IMR-90 (cell line): ENCODE measurements around the gene OGFR. TPM values are rescaled to one million over a fixed set of nuclear protein-coding genes. Genes with fewer than 3 reads are reported as not detected.

ENCODE experiments used
- ATAC-seq: fragments of 200-7000 bp; cut with Tn5 transposase; 2 replicates; pipeline ENCODE4 v1.9.1; 2020; ENCODE audit warnings: low read depth, mild to moderate bottlenecking, moderate library complexity
- BruUV-seq: library from RNA; stranded (reverse); fragments of 400-500 nt; replicated peaks from 2 replicates; lab custom pipeline; 2021; lab: Mats Ljungman, UMichigan
- CTCF ChIA-PET: fragments of 300-600 bp; formaldehyde crosslinking; extraction: SDS; loops from one replicate; lab custom pipeline; 2021; ENCODE audit warnings: antibody characterized with exemption; lab: Yijun Ruan, JAX
- POLR2A ChIA-PET: fragments of 300-600 bp; sonication (Branson Sonifier 250); formaldehyde crosslinking; loops from one replicate; lab custom pipeline; 2022; ENCODE audit warnings: antibody characterized with exemption; ENCODE audit not compliant: unreplicated experiment; lab: Charles Lee
- DNase-seq: peaks from one replicate; pipeline ENCODE4 v3.0.0; 2013
- H2AFZ ChIP-seq: replicated peaks from 2 replicates; pipeline ENCODE3; 2013; ENCODE audit warnings: low read length, mild to moderate bottlenecking; ENCODE audit not compliant: poor library complexity
- H2AK5ac ChIP-seq: 2 replicates; pipeline ENCODE4 v1.6.1; 2013; ENCODE audit warnings: low read depth, low read length, inconsistent platforms
- H2AK9ac ChIP-seq: replicated peaks from 2 replicates; pipeline ENCODE3; 2013; ENCODE audit warnings: mild to moderate bottlenecking, low read depth, low read length, moderate library complexity; ENCODE audit not compliant: poor library complexity
- H2BK120ac ChIP-seq: 2 replicates; pipeline ENCODE4 v1.6.1; 2013; ENCODE audit warnings: low read depth, low read length, inconsistent platforms
- H2BK15ac ChIP-seq: 3 replicates; pipeline ENCODE4 v1.6.1; 2013; ENCODE audit warnings: low read depth, low read length, inconsistent platforms
- H2BK20ac ChIP-seq: 2 replicates; pipeline ENCODE4 v1.6.1; 2013; ENCODE audit warnings: low read depth, mild to moderate bottlenecking, inconsistent platforms, low read length, moderate library complexity
- H2BK5ac ChIP-seq: 2 replicates; pipeline ENCODE4 v1.6.1; 2013; ENCODE audit warnings: mild to moderate bottlenecking, low read depth, low read length, inconsistent platforms; ENCODE audit not compliant: poor library complexity, severe bottlenecking
- H3K14ac ChIP-seq: replicated peaks from 2 replicates; pipeline ENCODE4 v1.6.1; 2013; ENCODE audit warnings: low read depth, low read length, inconsistent platforms
- H3K18ac ChIP-seq: 2 replicates; pipeline ENCODE4 v1.6.1; 2013; ENCODE audit warnings: low read depth, low read length, control low read depth
- H3K23ac ChIP-seq: 2 replicates; pipeline ENCODE4 v1.6.1; 2013; ENCODE audit warnings: low read depth, low read length, inconsistent platforms
- H3K27ac ChIP-seq: 2 replicates; pipeline ENCODE4 v1.5.1; 2013; ENCODE audit warnings: mild to moderate bottlenecking, control low read depth, low read length; ENCODE audit not compliant: insufficient read depth
- H3K27me3 ChIP-seq: 2 replicates; pipeline ENCODE4 v1.6.1; 2013; ENCODE audit warnings: low read length; ENCODE audit not compliant: control insufficient read depth, insufficient read depth
- H3K36me3 ChIP-seq: 2 replicates; pipeline ENCODE4 v1.6.1; 2013; ENCODE audit warnings: low read length, mixed read lengths; ENCODE audit not compliant: control insufficient read depth, insufficient read depth
- H3K4ac ChIP-seq: 2 replicates; pipeline ENCODE4 v1.6.1; 2013; ENCODE audit warnings: low read depth, low read length, inconsistent platforms
- H3K4me1 ChIP-seq: 2 replicates; pipeline ENCODE4 v1.6.1; 2013; ENCODE audit warnings: low read length, mixed read lengths; ENCODE audit not compliant: control insufficient read depth, insufficient read depth
- H3K4me2 ChIP-seq: 2 replicates; pipeline ENCODE4 v1.6.1; 2013; ENCODE audit warnings: low read depth, mild to moderate bottlenecking, control low read depth, low read length, moderate library complexity
- H3K4me3 ChIP-seq: 2 replicates; pipeline ENCODE4 v1.5.1; 2013; ENCODE audit warnings: low read depth, mild to moderate bottlenecking, control low read depth, low read length, moderate library complexity; ENCODE audit not compliant: insufficient read depth
- H3K56ac ChIP-seq: 2 replicates; pipeline ENCODE4 v1.6.1; 2013; ENCODE audit warnings: low read length, inconsistent platforms; ENCODE audit not compliant: insufficient read depth; ENCODE audit errors: extremely low read depth
- H3K79me1 ChIP-seq, 2 experiments: 2 replicates each; pipeline ENCODE4 v1.6.1; 2013; ENCODE audit warnings: low read length in 2 of 2, inconsistent platforms in 1 of 2, low read depth in 1 of 2
- H3K9ac ChIP-seq: 2 replicates; pipeline ENCODE4 v1.6.1; 2013; ENCODE audit warnings: low read depth, low read length, control low read depth
- H3K9me1 ChIP-seq: 2 replicates; pipeline ENCODE4 v1.6.1; 2013; ENCODE audit warnings: low read length, inconsistent platforms; ENCODE audit not compliant: insufficient read depth
- H3K9me3 ChIP-seq: 2 replicates; pipeline ENCODE4 v1.6.1; 2013; ENCODE audit warnings: low read length; ENCODE audit not compliant: control insufficient read depth, insufficient read depth
- H4K20me1 ChIP-seq: 2 replicates; pipeline ENCODE4 v1.6.1; 2013; ENCODE audit warnings: low read length, inconsistent platforms; ENCODE audit not compliant: insufficient read depth
- H4K5ac ChIP-seq: 2 replicates; pipeline ENCODE4 v1.6.1; 2013; ENCODE audit warnings: mild to moderate bottlenecking, low read depth, low read length, control low read depth
- H4K8ac ChIP-seq, 2 experiments: 2 replicates each; pipeline ENCODE4 v1.6.1; 2013; ENCODE audit warnings: low read depth in 2 of 2, low read length in 2 of 2, control low read depth in 1 of 2, inconsistent platforms in 1 of 2
- H4K91ac ChIP-seq: 2 replicates; pipeline ENCODE4 v1.6.1; 2013; ENCODE audit warnings: low read depth, low read length, inconsistent platforms; ENCODE audit not compliant: insufficient read depth
- BHLHE40 ChIP-seq: fragments of 150-350 bp; IDR thresholded peaks from 2 replicates; pipeline ENCODE4 v1.6.1; 2016; ENCODE audit warnings: mild to moderate bottlenecking, low read depth, low read length
- CEBPB ChIP-seq: IDR thresholded peaks from 2 replicates; pipeline ENCODE4 v1.6.1; 2012; ENCODE audit warnings: low read depth, low read length, improper control_type of control experiment
- CTCF ChIP-seq: conservative IDR thresholded peaks from 2 replicates; pipeline ENCODE4 v1.5.1; 2012; ENCODE audit warnings: mild to moderate bottlenecking, low read depth, low read length, improper control_type of control experiment
- ELK1 ChIP-seq: fragments of 150-350 bp; IDR thresholded peaks from 2 replicates; pipeline ENCODE4 v1.6.1; 2016; ENCODE audit warnings: low read depth, mild to moderate bottlenecking, low read length, moderate library complexity, borderline replicate concordance
- FOS ChIP-seq: fragments of 150-350 bp; IDR thresholded peaks from 2 replicates; pipeline ENCODE4 v1.6.1; 2016; ENCODE audit warnings: low read depth, low read length
- MAZ ChIP-seq: IDR thresholded peaks from 2 replicates; pipeline ENCODE4 v1.6.1; 2012; ENCODE audit warnings: low read depth, mild to moderate bottlenecking, low read length, improper control_type of control experiment, moderate library complexity, borderline replicate concordance
- NFE2L2 ChIP-seq: fragments of 150-350 bp; IDR thresholded peaks from 2 replicates; pipeline ENCODE4 v1.6.1; 2016; ENCODE audit warnings: low read depth, mild to moderate bottlenecking, low read length
- RCOR1 ChIP-seq: IDR thresholded peaks from 2 replicates; pipeline ENCODE4 v1.6.1; 2012; ENCODE audit warnings: mild to moderate bottlenecking, low read length, improper control_type of control experiment; ENCODE audit not compliant: insufficient replicate concordance
- RFX5 ChIP-seq: IDR thresholded peaks from 2 replicates; pipeline ENCODE4 v1.8.0; 2012; ENCODE audit warnings: low read depth, mild to moderate bottlenecking, low read length, moderate library complexity
- SMC3 ChIP-seq: fragments of 150-350 bp; IDR thresholded peaks from 2 replicates; pipeline ENCODE4 v1.6.1; 2016; ENCODE audit warnings: low read depth, mild to moderate bottlenecking, antibody characterized with exemption, low read length, moderate library complexity
- WGBS, 2 experiments: methylation state at CpG; one replicate each; pipeline versions ENCODE4 v1.1.5 to v1.1.7; 2013; ENCODE audit warnings: missing lambda C conversion rate in 2 of 2; ENCODE audit not compliant: insufficient read length in 1 of 2; ENCODE audit errors: extremely low coverage in 2 of 2; 5-methylcytosine and 5-hydroxymethylcytosine counted together
- dilution Hi-C: fragments of 300-500 bp; cut with HindIII; formaldehyde crosslinking; loops from one replicate; pipeline ENCODE4 v1.14.3; 2018; ENCODE audit warnings: low sequenced_read_pairs; ENCODE audit not compliant: unreplicated experiment
- in situ Hi-C: fragments of 300-500 bp; cut with MboI; formaldehyde crosslinking; loops from 3 replicates; pipeline ENCODE4 v1.14.3; 2019; ENCODE audit warnings: low sequenced_read_pairs, inconsistent platforms, mixed read lengths
- intact Hi-C: fragments of 100-400 bp; cut with micrococcal nuclease; formaldehyde crosslinking; loops from 2 replicates; pipeline ENCODE4 v1.10.0; 2022
- polyA plus RNA-seq, 3 experiments: library from polyadenylated mRNA; depleted of rRNA; stranded (reverse); fragments of >200 nt; gene quantifications; 2 replicates each; pipeline ENCODE4 v1.2.3, GENCODE V29; 2012; ENCODE audit warnings: low replicate concordance in 1 of 3
- total RNA-seq: library from RNA; depleted of rRNA; stranded (reverse); fragments of >200 nt; gene quantifications from 2 replicates; pipeline ENCODE4 v1.2.3, GENCODE V29; 2012

Gene OGFR
- total and polyA plus RNA-seq, 2 of the 4 experiments (the other 2 are of a cell fraction), result 22.4 to 30.1 TPM

GRCh38 chr20:62786157-62786556, 18.5 kb upstream of the OGFR start:
- no TSS peak for BruUV-seq
- no peak overlapping the region for H2AFZ ChIP-seq
- in situ Hi-C loops, result no loop called here

More at GRCh38 chr20:62786157-62786556, 18.5 kb upstream of the OGFR start:
- Histone ChIP-seq H2BK120ac (no peak overlapping the region), H2BK5ac (no peak overlapping the region), H3K27me3 (peaks cover 2% of the 10 kb centered on the region; the same call in 1 of the 2 replicates), H3K4me3 (no peak overlapping the region), H4K8ac (no peak overlapping the region), H3K4me1 (peaks cover under 1% of the 10 kb centered on the region; the same call in 1 of the 2 replicates), H3K23ac (no peak overlapping the region), H2AK5ac (no peak overlapping the region), H3K56ac (no peak overlapping the region), H4K5ac (no peak overlapping the region), H3K9ac (no peak overlapping the region), H3K27ac (no peak overlapping the region), H3K9me3 (no peaks in the 10 kb centered on the region), H3K36me3 (no peaks in the 10 kb centered on the region), H3K18ac (no peak overlapping the region), H3K9me1 (peaks cover 3% of the 10 kb centered on the region), H2BK20ac (no peak overlapping the region), H2AK9ac (peak overlapping the region; percentile 45), H3K14ac (no peak overlapping the region), H2BK15ac (no peak overlapping the region), H3K4ac (no peak overlapping the region), H3K79me1 (no peaks in the 10 kb centered on the region), H4K20me1 (no peaks in the 10 kb centered on the region), H3K4me2 (no peak overlapping the region), H4K91ac (no peak overlapping the region)
- ATAC-seq (no peak), DNase-seq (no peak)
- ChIA-PET CTCF (no interaction called here), POLR2A (no interaction called here)
- 56% methylated on average over 9 of the region's 13 CpGs; no CpG with 5 or more reads in 1 of the 2 experiments for WGBS, 2 experiments
- intact Hi-C loops, result no loop called here
- no peak for TF ChIP-seq MAZ
- no peak for TF ChIP-seq SMC3
- TF ChIP-seq CEBPB, result no peak
- TF ChIP-seq BHLHE40, result no peak
- TF ChIP-seq RCOR1, result no peak
- no peak for TF ChIP-seq CTCF
- no peak for TF ChIP-seq RFX5
- TF ChIP-seq FOS, result no peak
- TF ChIP-seq NFE2L2, result no peak
- TF ChIP-seq ELK1, result no peak
- dilution Hi-C loops, result no loop called here
